Measurements from ENCODE around the gene HES4.
"Not testable (repeated sequence)": the region's sequence is repeated elsewhere in the genome, so short reads cannot be mapped to it uniquely, and the experiment has no call there.

DNA sequence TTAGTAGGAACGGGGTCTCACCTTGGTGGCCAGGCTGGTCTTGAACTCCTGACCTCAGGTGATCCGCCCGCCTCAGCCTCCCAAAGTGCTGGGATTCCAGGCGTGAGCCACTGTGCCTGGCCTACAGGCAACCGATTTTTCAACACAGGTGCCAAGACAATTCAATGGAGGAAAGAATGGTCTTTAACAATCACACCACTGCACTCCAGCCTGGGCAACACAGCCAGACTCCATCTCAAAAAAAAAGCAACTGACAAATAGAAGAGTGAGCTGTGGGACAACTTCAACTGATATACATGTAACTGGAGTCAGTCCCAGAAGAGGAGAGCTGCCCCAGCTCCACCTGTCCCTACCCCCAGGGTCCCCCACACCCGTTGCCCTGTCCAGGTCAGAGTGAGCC is 5.4 kb downstream of the HES4 start:
- TF ChIP-seq POLR2A (IDR thresholded peaks at IDR 0.05; ENCODE audit: insufficient read depth in 1 of 2, low read depth in 2 of 2, low read length in 2 of 2); RNF2 (conservative IDR thresholded peaks at IDR 0.05; ENCODE audit: low read depth); CTCF (CRISPR knock-in tag; IDR thresholded peaks at IDR 0.05); MATR3 (CRISPR knock-in tag; IDR thresholded peaks at IDR 0.05); MXD3 (CRISPR knock-in tag; IDR thresholded peaks at IDR 0.05); MAZ (IDR thresholded peaks at IDR 0.05; ENCODE audit: borderline replicate concordance, low read depth, low read length); MAZ (CRISPR knock-in tag; IDR thresholded peaks at IDR 0.05; ENCODE audit: low read depth); IRF9 (CRISPR knock-in tag; IDR thresholded peaks at IDR 0.05; ENCODE audit: borderline replicate concordance): not testable (repeated sequence)
- TF ChIP-seq, protein P1, sequence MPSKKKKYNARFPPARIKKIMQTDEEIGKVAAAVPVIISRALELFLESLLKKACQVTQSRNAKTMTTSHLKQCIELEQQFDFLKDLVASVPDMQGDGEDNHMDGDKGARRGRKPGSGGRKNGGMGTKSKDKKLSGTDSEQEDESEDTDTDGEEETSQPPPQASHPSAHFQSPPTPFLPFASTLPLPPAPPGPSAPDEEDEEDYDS (CRISPR knock-in tag; IDR thresholded peaks at IDR 0.05) = not testable (repeated sequence)

Measured in HepG2 (cell line).